ENCODE measurements around the gene RASA3. TPM values are rescaled to one million over a fixed set of nuclear protein-coding genes. Genes with fewer than 3 reads are reported as not detected.
A peak's percentile ranks its signal among the peaks of the same experiment; 100 is the strongest.

The RASA3 gene
- total RNA-seq, 1 experiment from 2014 or later = 58.6 TPM

- DNase-seq (ENCODE audit: low read depth) = no peak
Measured at GRCh38 chr13:114008964-114009589, 123.3 kb downstream of the RASA3 start.

- no peak for DNase-seq (ENCODE audit: low read depth)
Measured at GRCh38 chr13:114007566-114007965, 124.9 kb downstream of the RASA3 start.

GRCh38 chr13:114005206-114005724, 127.2 kb downstream of the RASA3 start:
- no peak for DNase-seq (ENCODE audit: low read depth)

GRCh38 chr13:114004420-114005205, 127.8 kb downstream of the RASA3 start:
- no peak for DNase-seq (ENCODE audit: low read depth)

- DNase-seq (ENCODE audit: low read depth) = no peak
Measured at GRCh38 chr13:114002771-114003321, 129.6 kb downstream of the RASA3 start.

- no peak for DNase-seq (ENCODE audit: low read depth)
Measured at GRCh38 chr13:114002009-114002544, 130.3 kb downstream of the RASA3 start.

- DNase-seq (ENCODE audit: low read depth) = no peak
Measured at GRCh38 chr13:114001331-114002008, 131.0 kb downstream of the RASA3 start.

GRCh38 chr13:114000151-114001040, 132.0 kb downstream of the RASA3 start:
- DNase-seq (ENCODE audit: low read depth) = no peak

- no peak for DNase-seq (ENCODE audit: low read depth)
Measured at GRCh38 chr13:113999618-113999910, 132.9 kb downstream of the RASA3 start.

- DNase-seq (ENCODE audit: low read depth) = no peak
Measured at GRCh38 chr13:113998781-113999617, 133.4 kb downstream of the RASA3 start.

- peak; percentile 92 for DNase-seq (ENCODE audit: low read depth)
Measured at GRCh38 chr13:113997845-113998751, 134.3 kb downstream of the RASA3 start.

- DNase-seq (ENCODE audit: low read depth) = no peak
Measured at GRCh38 chr13:113996912-113997745, 135.3 kb downstream of the RASA3 start.

GRCh38 chr13:113996081-113996911, 136.1 kb downstream of the RASA3 start:
- no peak for DNase-seq (ENCODE audit: low read depth)

GRCh38 chr13:113995051-113995601, 137.3 kb downstream of the RASA3 start:
- no peak for DNase-seq (ENCODE audit: low read depth)

- no peak for DNase-seq (ENCODE audit: low read depth)
Measured at GRCh38 chr13:113992276-113993005, 140.0 kb downstream of the RASA3 start.

GRCh38 chr13:113991676-113992179, 140.7 kb downstream of the RASA3 start:
- DNase-seq (ENCODE audit: low read depth) = no peak
